GM12878 (cell line): ENCODE results near the gene AK8. TPM values are rescaled to one million over a fixed set of nuclear protein-coding genes. Genes with fewer than 3 reads are reported as not detected.

Source experiments
- ATAC-seq: fragments of 200-7000 bp; cut with Tn5 transposase; 3 replicates; pipeline ENCODE4 v1.9.1; 2020; ENCODE audit warnings: mild to moderate bottlenecking, moderate library complexity
- BruUV-seq: library from RNA; stranded (reverse); fragments of 400-500 nt; replicated peaks from 2 replicates; lab custom pipeline; 2021; lab: Mats Ljungman, UMichigan
- CTCF ChIA-PET: fragments of 300-600 bp; sonication (Branson Sonifier 250); formaldehyde crosslinking; extraction: SDS; loops from one replicate; lab custom pipeline; 2021; ENCODE audit warnings: inconsistent platforms; lab: Yijun Ruan, JAX
- POLR2A ChIA-PET: fragments of 350-600 bp; formaldehyde crosslinking; extraction: SDS; loops from one replicate; lab custom pipeline; 2021; ENCODE audit warnings: inconsistent platforms; lab: Charles Lee
- RAD21 ChIA-PET: fragments of 300-600 bp; sonication (Branson Sonifier 250); formaldehyde crosslinking; loops from one replicate; lab custom pipeline; 2023; ENCODE audit warnings: antibody characterized with exemption; ENCODE audit not compliant: unreplicated experiment; lab: Charles Lee
- SMC1A ChIA-PET: fragments of 300-600 bp; sonication (Branson Sonifier 250); formaldehyde crosslinking; loops from one replicate; lab custom pipeline; 2023; ENCODE audit not compliant: unreplicated experiment, uncharacterized antibody; lab: Charles Lee
- DNase-seq: peaks from one replicate; pipeline ENCODE4 v3.0.0-alpha.2; 2011; ENCODE audit warnings: low read depth, low spot score
- FAIRE-seq: peaks from 3 replicates; lab custom pipeline; 2011; peaks lifted over from hg19 to GRCh38; lab: Jason Lieb, UNC
- H2AFZ ChIP-seq: 2 replicates; pipeline ENCODE4 v1.6.0; 2011; ENCODE audit warnings: low read depth, low read length, control low read depth; ENCODE audit not compliant: control insufficient read depth
- H3K27ac ChIP-seq: 2 replicates; pipeline ENCODE4 v1.5.1; 2011; ENCODE audit warnings: control low read depth; ENCODE audit not compliant: control insufficient read depth, insufficient read depth
- H3K27me3 ChIP-seq, 2 experiments: replicated peaks in 1 of 2; 2 replicates each; pipeline versions ENCODE4 v1.6.0 to v1.6.1; 2011; ENCODE audit warnings: low read length in 1 of 2; ENCODE audit not compliant: control insufficient read depth in 2 of 2, insufficient read depth in 2 of 2
- H3K36me3 ChIP-seq, 2 experiments: 2 replicates each; pipeline ENCODE4 v1.5.1; 2011; ENCODE audit warnings: low read length in 1 of 2; ENCODE audit not compliant: control insufficient read depth in 2 of 2, insufficient read depth in 2 of 2
- H3K4me1 ChIP-seq: 2 replicates; pipeline ENCODE4 v1.6.1; 2011; ENCODE audit warnings: mild to moderate bottlenecking, low read length, moderate library complexity, mixed read lengths; ENCODE audit not compliant: control insufficient read depth, insufficient read depth
- H3K4me2 ChIP-seq: 2 replicates; pipeline ENCODE4 v1.6.0; 2011; ENCODE audit warnings: control low read depth; ENCODE audit not compliant: control insufficient read depth, insufficient read depth
- H3K4me3 ChIP-seq: fragments of 200-600 bp; sonication (generic); 2 replicates; pipeline ENCODE4 v1.5.1; 2016
- H3K79me2 ChIP-seq: 2 replicates; pipeline ENCODE4 v1.6.0; 2011; ENCODE audit warnings: low read length; ENCODE audit not compliant: control insufficient read depth, insufficient read depth
- H3K9ac ChIP-seq: 2 replicates; pipeline ENCODE4 v1.8.0; 2011; ENCODE audit warnings: low read length, control low read depth, mixed read lengths; ENCODE audit not compliant: control insufficient read depth, insufficient read depth
- H3K9me3 ChIP-seq: replicated peaks from 3 replicates; pipeline ENCODE4 v1.5.1; 2011; ENCODE audit warnings: mild to moderate bottlenecking, low read length; ENCODE audit not compliant: control insufficient read depth, insufficient read depth
- H4K20me1 ChIP-seq: 2 replicates; pipeline ENCODE4 v1.6.0; 2011; ENCODE audit not compliant: control insufficient read depth, insufficient read depth
- BCL3 ChIP-seq: IDR thresholded peaks from 2 replicates; pipeline ENCODE4 v1.6.1; 2011; ENCODE audit warnings: borderline replicate concordance, low read depth, mild to moderate bottlenecking, moderate library complexity, low read length; ENCODE audit not compliant: insufficient read depth, poor library complexity, severe bottlenecking
- BRCA1 ChIP-seq: IDR thresholded peaks from 2 replicates; pipeline ENCODE4 v1.6.1; 2011; ENCODE audit warnings: low read depth, low read length, improper control_type of control experiment
- CEBPZ ChIP-seq: fragments of 150-350 bp; IDR thresholded peaks from 2 replicates; pipeline ENCODE4 v1.6.1; 2016; ENCODE audit warnings: low read depth, low read length
- CHD1 ChIP-seq: IDR thresholded peaks from 2 replicates; pipeline ENCODE4 v1.6.1; 2012; ENCODE audit warnings: low read depth, low read length, improper control_type of control experiment
- CHD4 ChIP-seq: fragments of 200-600 bp; sonication (generic); IDR thresholded peaks from 2 replicates; pipeline ENCODE4 v1.6.1; 2016; ENCODE audit warnings: mild to moderate bottlenecking
- EGR1 ChIP-seq, 2 experiments: IDR thresholded peaks; 1 replicate in 1 of 2; 2 replicates in 1 of 2; pipeline ENCODE4 v1.6.1; 2011 to 2012; ENCODE audit warnings: low read depth in 2 of 2, low read length in 2 of 2, borderline replicate concordance in 1 of 2, mild to moderate bottlenecking in 1 of 2, moderate library complexity in 1 of 2
- ELK1 ChIP-seq: IDR thresholded peaks from 2 replicates; pipeline ENCODE4 v1.6.1; 2012; ENCODE audit warnings: low read depth, low read length, improper control_type of control experiment
- JUNB ChIP-seq: IDR thresholded peaks from 2 replicates; pipeline ENCODE4 v1.6.1; 2016; ENCODE audit warnings: antibody characterized with exemption, mild to moderate bottlenecking
- JUND ChIP-seq: IDR thresholded peaks from 2 replicates; pipeline ENCODE4 v1.6.1; 2012; ENCODE audit warnings: low read depth, mild to moderate bottlenecking, low read length, improper control_type of control experiment, moderate library complexity
- PBX3 ChIP-seq: IDR thresholded peaks from 2 replicates; pipeline ENCODE4 v1.6.1; 2011; ENCODE audit warnings: mild to moderate bottlenecking, low read depth, low read length, moderate library complexity; ENCODE audit not compliant: insufficient replicate concordance
- TBL1XR1 ChIP-seq: IDR thresholded peaks from 2 replicates; pipeline ENCODE4 v1.6.1; 2012; ENCODE audit warnings: low read depth, low read length, improper control_type of control experiment
- TCF3 ChIP-seq: IDR thresholded peaks from 2 replicates; pipeline ENCODE4 v1.6.1; 2012; ENCODE audit warnings: low read depth, mild to moderate bottlenecking, low read length, borderline replicate concordance; ENCODE audit not compliant: insufficient read depth
- WRNIP1 ChIP-seq: IDR thresholded peaks from 2 replicates; pipeline ENCODE4 v1.6.1; 2011; ENCODE audit warnings: low read depth, low read length, improper control_type of control experiment, borderline replicate concordance
- ZNF622 ChIP-seq: fragments of 450-650 bp; IDR thresholded peaks from 2 replicates; pipeline ENCODE4 v1.6.1; 2017; ENCODE audit warnings: mild to moderate bottlenecking, inconsistent platforms
- WGBS: methylation state at CpG from one replicate; pipeline ENCODE4 v1.1.6; 2016; ENCODE audit warnings: low lambda C conversion rate; ENCODE audit not compliant: insufficient replicate concordance, insufficient coverage; ENCODE audit errors: missing lambda C conversion rate; 5-methylcytosine and 5-hydroxymethylcytosine counted together
- in situ Hi-C: fragments of 300-500 bp; cut with MboI; formaldehyde crosslinking; loops from 9 replicates; pipeline ENCODE4 v1.14.3; 2018; ENCODE audit warnings: mixed read lengths
- intact Hi-C: fragments of 100-400 bp; cut with micrococcal nuclease; formaldehyde crosslinking; loops from one replicate; pipeline ENCODE4 v1.14.2; 2022; ENCODE audit not compliant: unreplicated experiment
- polyA plus RNA-seq, 11 experiments: library from polyadenylated mRNA; depleted of rRNA in 4 of 11; unstranded in 6 of 11; stranded (reverse) in 5 of 11; fragments of >200 nt; fragmentation: Nextera tagmentation in 4 of 11; fragmentation: Illumina TruSeq in 1 of 11; extraction: Ambion mirVana in 4 of 11; extraction: Trizol in 1 of 11; gene quantifications; 1 replicate in 1 of 11; 2 replicates in 10 of 11; pipeline versions ENCODE4 v1.2.1 to v1.2.3, GENCODE V29; 2011 to 2016; ENCODE audit warnings: inconsistent platforms in 2 of 11, missing spikeins in 2 of 11, low read depth in 1 of 11
- total RNA-seq, 4 experiments: library from RNA; depleted of rRNA in 3 of 4; stranded (reverse); fragments of >200 nt in 3 of 4; fragmentation: Illumina TruSeq in 1 of 4; extraction: Trizol in 1 of 4; gene quantifications; 2 replicates each; pipeline versions ENCODE4 v1.2.1 to v1.2.3, GENCODE V29; 2013 to 2021

The AK8 gene
- total and polyA plus RNA-seq, 10 of the 15 experiments (the other 5 are each of a cell fraction or from before 2014, with no cell fraction given): 0.03 to 0.12 (median 0.06) TPM; not detected in 5

GRCh38 chr9:132827366-132827765 is 50.7 kb downstream of the AK8 start:
- no peak for DNase-seq
- ChIA-PET SMC1A (no interaction called here), POLR2A (no interaction called here), RAD21 (no interaction called here), CTCF (no interaction called here)
- H3K4me1 ChIP-seq: no peaks in the 10 kb centered on the region
- no peak for FAIRE-seq
- no peaks in the 10 kb centered on the region; a peak in 3 of 4 replicates for H3K27me3 ChIP-seq
- H3K36me3 ChIP-seq: no peaks in the 10 kb centered on the region
- H2AFZ ChIP-seq: no peak overlapping the region
- intact Hi-C loops (no loop called here), in situ Hi-C loops (no loop called here)
- no TSS peak for BruUV-seq
- 73% methylated on average over 5 of the region's 5 CpGs for WGBS
- H3K4me2 ChIP-seq: no peak overlapping the region
- no peaks in the 10 kb centered on the region for H3K79me2 ChIP-seq
- no peaks in the 10 kb centered on the region for H3K9me3 ChIP-seq
- no peak overlapping the region for H3K9ac ChIP-seq
- no peak for ATAC-seq
- TF ChIP-seq BRCA1 (no peak), BCL3 (no peak), JUND (no peak), CHD4 (no peak), EGR1 (IDR thresholded peaks at IDR 0.05; ENCODE audit: borderline replicate concordance in 1 of 2, low read depth in 2 of 2, low read length in 2 of 2) (no peak), ELK1 (no peak), CHD1 (no peak), TBL1XR1 (no peak), ZNF622 (no peak), TCF3 (no peak), JUNB (no peak), WRNIP1 (no peak), PBX3 (no peak), CEBPZ (no peak)
- no peaks in the 10 kb centered on the region for H4K20me1 ChIP-seq
- H3K4me3 ChIP-seq: no peak overlapping the region
- no peak overlapping the region for H3K27ac ChIP-seq
